GM19324 (cell line): ENCODE results near the gene GOLGA5.
A peak's percentile ranks its signal among the peaks of the same experiment; 100 is the strongest.
"Not testable (repeated sequence)": the region's sequence is repeated elsewhere in the genome, so short reads cannot be mapped to it uniquely, and the experiment has no call there.

Experiments
- ATAC-seq: cut with Tn5 transposase; IDR thresholded peaks from one replicate; pipeline ENCODE4 v1.9.1; 2021; ENCODE audit warnings: mild to moderate bottlenecking, moderate library complexity; ENCODE audit not compliant: unreplicated experiment, low FRiP score

GOLGA5 gene, protein sequence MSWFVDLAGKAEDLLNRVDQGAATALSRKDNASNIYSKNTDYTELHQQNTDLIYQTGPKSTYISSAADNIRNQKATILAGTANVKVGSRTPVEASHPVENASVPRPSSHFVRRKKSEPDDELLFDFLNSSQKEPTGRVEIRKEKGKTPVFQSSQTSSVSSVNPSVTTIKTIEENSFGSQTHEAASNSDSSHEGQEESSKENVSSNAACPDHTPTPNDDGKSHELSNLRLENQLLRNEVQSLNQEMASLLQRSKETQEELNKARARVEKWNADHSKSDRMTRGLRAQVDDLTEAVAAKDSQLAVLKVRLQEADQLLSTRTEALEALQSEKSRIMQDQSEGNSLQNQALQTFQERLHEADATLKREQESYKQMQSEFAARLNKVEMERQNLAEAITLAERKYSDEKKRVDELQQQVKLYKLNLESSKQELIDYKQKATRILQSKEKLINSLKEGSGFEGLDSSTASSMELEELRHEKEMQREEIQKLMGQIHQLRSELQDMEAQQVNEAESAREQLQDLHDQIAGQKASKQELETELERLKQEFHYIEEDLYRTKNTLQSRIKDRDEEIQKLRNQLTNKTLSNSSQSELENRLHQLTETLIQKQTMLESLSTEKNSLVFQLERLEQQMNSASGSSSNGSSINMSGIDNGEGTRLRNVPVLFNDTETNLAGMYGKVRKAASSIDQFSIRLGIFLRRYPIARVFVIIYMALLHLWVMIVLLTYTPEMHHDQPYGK

GRCh38 chr14:92793709-92794546 lies at the start of gene GOLGA5:
TSS of gene GOLGA5 (plus strand) at chr14:92794305. CDS start at chr14:92797438, 3,133 bp downstream.
- peak; percentile 99 for ATAC-seq

DNA sequence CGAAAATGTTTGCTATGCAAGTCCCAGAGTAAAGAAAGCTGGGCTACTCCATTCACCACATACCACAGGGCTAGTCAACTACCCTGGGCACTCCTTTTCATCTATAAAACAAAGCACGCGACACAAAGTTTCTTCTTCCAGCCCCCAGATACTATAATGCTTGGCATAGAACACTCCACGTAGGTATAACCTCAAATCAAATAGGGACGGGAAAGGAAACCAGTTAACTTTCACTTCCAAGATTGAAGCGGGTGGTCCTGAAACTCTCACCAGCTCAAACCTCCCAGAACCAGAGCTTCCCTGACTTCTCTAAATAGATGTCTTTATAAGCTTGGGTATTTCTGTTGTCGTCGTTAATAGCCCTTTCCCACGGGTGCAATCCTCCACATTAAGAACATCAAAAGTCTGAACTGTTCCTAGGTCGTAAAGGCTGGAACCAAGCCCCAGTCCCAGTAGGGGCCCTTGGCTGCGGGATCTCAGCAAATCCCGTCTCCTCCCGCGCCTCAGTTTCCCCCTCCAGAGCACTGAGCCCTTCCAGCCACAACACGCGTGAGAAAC lies 46.3 kb upstream of the GOLGA5 start:
- no peak for ATAC-seq

DNA sequence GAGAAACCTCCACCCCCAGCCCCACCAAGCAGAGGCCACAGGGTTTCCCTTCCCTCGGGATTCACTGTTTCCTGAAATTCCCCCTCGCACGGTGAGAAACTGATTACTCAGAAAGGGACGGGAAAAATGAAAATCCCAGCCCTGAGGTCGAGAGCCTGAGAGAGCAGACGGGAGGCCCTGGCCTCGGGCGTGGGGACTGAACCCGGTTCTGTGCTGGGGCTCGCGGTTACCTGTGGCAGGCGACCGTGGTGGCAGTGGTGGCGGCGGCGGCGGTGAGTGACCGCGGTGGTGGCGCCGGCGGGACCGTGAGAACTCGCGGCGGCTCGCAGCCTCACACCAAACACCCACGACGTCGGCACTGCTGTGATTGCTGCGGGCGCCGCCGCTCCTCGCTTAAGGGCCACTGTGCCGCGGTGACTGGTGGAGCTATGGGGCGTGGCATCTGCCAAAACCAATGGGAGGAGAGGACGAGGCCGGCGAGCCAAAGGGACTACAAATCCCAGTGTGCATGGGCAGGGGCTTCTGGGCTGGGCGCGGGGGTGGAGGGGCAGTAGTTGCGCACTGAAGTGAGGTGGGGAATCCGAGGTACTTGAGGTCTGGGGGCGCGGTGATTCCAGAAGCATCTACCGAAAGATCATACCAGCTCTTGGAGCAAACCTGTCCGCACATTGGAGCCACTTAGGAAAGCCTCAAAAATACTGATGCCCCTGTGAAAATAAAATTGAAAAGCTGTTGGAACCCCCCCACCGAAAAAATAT lies 45.7 kb upstream of the GOLGA5 start, which contains the start of gene LGMN:
Gene LGMN, minus strand, starts transcription at position 369 of the 758 bp plus-strand sequence. CDS start 15,841 bp downstream, outside the sequence.
- peak; percentile 66 for ATAC-seq

DNA sequence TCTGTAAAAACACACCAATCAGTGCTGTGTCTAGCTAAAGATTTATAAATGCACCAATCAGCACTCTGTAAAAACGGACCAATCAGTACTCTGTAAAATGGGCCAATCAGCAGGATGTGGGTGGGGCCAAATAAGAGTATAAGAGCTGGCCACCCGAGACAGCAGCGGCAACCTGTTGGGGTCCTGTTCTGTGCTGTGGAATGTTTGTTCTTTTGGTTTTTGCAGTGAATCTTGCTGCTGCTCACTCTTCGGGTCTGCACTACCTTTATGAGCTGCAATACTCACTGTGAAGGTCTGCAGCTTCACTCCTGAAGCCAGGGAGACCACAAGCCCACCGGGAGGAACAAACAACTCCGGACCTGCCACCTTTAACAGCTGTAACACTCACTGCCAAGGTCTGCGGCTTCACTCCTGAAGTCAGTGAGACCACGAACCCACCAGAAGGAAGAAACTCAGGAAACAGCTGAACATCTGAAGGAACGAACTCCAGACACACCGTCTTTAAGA lies 43.8 kb upstream of the GOLGA5 start:
- ATAC-seq, result not testable (repeated sequence)

DNA sequence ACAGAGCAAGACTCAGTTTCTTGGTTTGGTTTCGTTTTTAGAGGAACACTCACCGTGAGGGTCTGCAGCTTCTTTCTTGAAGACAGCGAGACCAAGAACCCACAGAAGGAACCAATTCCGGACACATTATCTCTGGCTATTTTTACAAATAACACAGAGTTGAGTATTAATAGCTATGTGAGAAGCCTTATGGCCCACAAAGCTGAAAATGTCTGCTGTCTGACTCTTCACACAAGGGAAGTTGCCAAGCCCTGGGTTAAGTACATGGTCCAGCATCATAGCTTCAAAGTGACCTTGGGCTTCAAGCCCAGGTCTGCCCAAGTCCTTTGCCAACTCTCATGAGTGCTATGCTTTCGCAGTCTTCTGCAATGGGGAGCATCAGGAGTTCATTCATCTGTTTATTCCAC lies 43.1 kb upstream of the GOLGA5 start:
- ATAC-seq, result no peak

DNA sequence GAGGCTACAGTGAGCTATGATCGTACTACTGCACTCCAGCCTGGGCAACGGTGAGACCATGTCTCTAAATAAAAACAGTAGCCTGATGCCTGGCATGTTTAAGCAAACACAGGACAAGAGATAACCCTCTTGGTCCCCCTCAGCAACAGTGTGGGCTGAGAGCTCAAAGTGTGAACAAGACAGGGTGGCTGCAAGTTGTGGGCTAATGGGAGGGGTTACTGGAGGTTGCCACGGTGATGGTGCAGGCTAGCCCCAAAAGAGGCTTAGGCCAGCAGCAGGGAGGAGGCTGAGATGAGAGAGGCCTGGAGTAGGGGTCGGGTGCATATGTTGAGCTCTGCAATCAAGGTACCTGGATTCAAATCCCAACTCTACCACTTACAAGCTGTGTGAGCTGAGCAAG lies 42.3 kb upstream of the GOLGA5 start:
- ATAC-seq, result no peak

DNA sequence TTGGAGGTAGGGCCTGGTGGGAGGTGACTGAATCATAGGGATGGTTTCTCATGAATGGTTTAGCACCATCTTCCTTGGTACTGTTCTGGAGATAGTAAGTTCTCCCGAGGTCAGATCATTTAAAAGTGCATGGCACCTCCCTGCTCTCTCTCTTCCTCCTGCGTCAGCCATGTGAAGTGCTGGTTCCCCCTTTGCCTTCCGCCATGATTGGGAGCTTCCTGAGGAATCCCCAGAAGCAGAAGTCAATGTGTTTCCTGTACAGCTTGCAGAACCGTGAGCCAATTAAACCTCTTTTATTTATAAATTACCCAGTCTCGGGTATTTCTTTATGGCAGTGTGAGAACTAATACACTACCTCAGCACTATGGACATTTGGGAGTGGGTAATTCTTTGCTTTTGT lies 40.9 kb upstream of the GOLGA5 start:
- no peak for ATAC-seq

DNA sequence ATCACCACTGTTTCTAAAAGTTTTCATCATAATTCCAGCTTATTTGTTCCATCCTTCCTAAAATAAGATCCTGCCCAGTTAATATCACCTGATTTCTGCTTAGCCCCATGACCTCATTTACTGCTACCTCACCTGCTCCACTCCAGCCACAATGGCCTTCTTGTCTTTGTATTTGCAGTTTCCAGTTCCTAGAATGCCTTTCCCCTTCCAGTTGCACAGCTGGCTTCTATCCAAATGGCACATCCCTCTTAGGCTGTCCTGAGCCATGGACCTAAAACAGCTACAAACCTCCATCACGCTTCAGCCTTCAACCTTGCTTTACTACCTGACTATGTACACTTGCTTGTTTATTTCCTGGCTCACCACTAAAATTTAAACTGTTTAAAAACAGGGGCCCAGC lies 39.1 kb upstream of the GOLGA5 start:
- no peak for ATAC-seq

DNA sequence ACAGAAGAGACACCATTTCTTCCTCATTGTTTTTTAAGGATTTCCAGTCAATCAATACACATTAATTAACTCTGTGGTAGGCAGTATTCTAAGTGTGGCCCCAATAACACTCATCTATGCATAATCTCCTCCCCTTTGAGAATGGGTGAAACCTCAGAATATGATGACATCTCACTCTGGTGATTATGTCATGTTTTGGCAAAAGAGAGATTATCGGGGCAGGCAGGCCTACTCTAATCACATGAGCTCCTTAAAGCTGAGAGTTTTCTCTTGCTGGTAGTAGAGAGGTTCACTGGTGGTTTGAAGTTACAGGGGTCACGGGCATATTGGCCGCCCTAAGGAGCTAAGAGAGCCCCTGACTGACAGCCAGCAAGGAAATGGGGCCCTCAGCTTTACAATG lies 38.6 kb upstream of the GOLGA5 start:
- no peak for ATAC-seq

- no peak for ATAC-seq
Measured at GRCh38 chr14:92756446-92756845, 37.7 kb upstream of the GOLGA5 start.

DNA sequence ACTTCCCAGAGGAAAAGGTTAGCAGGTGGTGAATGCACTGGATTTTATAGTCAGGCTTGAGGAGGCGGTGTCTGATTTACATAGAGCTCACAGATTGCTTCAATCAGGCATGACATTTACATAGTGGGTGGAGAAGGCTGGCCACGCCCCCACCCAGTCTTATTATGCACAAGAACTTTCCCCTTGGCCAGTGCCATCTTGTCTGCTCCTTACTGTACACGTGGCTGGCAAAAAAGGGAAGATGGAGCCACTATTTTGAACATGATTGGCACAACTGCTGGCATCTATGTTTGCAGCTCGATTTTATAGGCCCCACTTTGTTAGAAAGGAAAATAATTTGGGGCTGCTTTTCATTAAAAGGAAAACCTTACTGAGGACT lies 34.8 kb upstream of the GOLGA5 start:
- no peak for ATAC-seq

DNA sequence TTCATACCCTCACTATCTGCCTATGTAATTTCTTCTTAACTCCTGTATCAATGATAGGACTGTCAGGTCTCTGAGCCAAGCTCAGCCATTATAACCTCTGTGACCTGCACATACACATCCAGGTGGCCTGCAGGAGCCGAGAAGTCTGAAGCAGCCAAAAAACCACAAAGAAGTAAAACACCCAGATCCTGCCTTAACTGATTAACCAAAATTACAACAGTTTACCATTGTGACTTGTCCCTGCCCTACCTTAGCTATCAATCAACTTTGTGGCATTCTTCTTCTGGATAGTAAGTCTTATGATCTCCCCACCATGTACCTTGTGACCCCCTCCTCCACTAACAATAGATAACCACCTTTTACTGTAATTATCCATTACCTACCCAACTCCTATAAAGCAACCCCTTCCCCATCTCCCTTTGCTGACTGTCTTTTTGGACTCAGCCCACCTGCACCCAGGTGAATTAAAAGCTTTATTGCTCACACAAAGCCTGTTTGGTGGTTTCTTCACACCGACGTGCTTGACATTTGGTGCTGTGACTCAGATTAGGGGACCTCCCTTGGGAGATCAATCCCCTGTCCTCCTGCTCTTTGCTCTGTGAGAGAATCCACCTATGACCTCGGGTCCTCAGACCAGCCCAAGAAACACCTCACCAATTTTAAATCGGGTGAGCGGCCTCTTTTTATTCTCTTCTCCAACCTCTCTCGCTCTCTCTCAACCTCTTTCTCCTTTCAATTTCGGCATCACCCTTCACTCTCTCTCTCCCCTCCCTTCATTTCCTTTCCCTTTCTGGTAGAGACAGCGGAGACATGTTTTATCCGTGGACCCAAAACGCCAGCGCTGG lies 34.2 kb upstream of the GOLGA5 start:
- no peak for ATAC-seq

GRCh38 chr14:92760524-92760805 lies 33.6 kb upstream of the GOLGA5 start:
- no peak for ATAC-seq

DNA sequence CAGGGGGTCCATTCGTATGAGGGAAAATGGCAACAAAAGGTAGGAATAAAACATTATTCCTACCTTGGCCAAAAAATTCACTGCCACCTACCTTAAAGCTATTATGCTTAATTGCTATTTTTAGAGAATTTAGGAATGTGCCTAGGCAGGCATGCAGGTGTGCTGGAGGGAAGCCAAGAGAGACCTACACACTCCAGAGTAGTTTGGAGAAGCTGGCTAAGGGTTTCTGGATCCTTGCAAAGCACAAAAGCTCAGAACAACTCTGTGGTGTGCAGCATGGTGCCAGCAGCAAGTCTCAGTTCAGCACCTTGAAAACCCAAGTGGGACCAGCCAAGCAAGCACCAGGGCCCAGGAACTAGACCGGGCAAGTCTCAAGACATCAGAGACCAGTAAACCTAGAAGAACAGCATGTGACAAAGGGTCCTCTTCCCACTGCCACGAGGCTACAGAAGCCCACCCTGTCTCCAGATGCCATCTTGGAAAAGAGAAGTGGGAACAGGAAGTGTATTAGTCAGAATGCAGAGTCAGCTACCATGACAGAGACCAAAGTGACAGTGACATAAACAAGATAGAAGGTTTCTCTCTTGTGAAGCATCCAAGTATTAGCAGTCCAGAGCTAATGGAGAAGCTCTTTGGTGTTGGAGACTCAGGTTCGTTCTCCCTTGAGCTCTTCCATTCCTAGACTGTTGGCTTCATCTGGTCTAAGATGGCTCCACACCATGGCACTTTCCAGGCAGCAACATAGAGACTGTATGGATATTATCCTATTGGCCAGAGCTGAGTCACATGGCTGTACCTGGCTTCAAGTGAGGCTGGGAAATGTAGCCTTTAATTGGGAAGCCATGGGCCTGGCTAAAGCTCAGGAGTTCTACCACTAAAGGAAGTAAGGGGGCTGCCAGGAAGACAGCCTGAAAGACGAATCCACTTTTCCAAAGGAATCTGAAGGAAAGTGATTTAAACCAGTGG lies 30.2 kb upstream of the GOLGA5 start:
- not testable (repeated sequence) for ATAC-seq

- peak; percentile 89 for ATAC-seq
Measured at GRCh38 chr14:92768236-92768635, 25.9 kb upstream of the GOLGA5 start.

DNA sequence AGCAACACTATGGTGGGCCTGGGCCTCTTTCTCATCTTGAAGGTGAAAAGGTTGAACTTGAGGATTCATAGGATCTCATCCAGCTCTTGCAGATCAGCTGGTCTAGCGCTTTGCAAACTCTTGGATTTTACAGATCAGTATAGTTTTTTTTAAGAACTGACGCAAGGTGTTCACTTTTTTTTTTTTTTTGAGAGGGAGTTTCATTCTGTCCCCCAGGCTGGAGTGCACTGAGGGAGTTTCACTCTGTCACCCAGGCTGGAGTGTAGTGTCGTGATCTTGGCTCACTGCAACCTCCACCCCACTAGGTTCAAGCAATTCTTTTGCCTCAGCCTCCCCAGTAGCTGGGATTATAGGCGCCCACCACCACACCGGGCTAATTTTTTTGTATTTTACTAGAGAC lies 25.3 kb upstream of the GOLGA5 start:
- ATAC-seq, result peak; percentile 15

DNA sequence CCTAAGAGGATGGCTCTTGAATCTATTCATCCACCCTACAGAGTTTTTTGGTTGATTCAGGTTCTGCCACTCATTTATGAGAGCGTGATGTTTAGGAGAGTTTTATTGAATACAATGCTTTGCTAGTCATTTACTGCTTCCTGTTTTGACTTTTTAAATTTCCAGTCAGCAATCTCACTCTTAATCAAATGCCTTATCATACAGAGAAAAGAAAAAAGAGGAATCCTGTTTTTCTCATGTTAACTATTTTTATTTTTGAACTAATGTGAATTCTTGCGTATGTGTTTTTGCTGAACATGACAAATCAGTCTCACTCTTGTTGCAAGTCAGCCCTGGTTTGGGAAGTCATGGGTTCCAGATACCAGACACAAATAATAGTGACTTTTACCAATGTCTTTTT lies 23.6 kb upstream of the GOLGA5 start:
- ATAC-seq, result no peak

DNA sequence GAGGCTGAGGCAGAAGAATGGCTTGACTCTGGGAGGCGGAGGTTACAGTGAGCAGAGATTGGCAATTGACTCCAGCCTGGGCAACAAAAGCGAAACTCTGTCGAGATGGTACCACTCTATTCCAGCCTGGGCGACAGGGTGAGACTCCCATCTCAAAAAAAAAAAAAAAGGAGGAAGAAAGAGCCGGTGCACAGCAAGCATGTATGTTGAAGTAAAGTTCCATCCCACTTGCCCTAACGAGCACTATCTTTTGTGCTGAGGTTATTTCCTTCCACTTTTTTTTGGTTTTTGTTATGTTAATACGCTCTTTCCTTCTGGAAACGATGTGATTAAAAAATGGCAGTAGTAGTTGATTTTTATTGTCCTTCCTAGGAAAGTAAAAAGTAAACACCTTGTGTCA lies 19.5 kb upstream of the GOLGA5 start:
- no peak for ATAC-seq
